HEK293T (cell line): ENCODE results near the gene BRF1.

Experiments used
- ARNT ChIP-seq: fragments of 450-650 bp; IDR thresholded peaks from 2 replicates; pipeline ENCODE4 v1.6.1; 2017; ENCODE audit warnings: mild to moderate bottlenecking
- FOXM1 ChIP-seq: fragments of 450-650 bp; IDR thresholded peaks from 2 replicates; pipeline ENCODE4 v1.6.1; 2017; ENCODE audit warnings: mild to moderate bottlenecking, borderline replicate concordance

DNA sequence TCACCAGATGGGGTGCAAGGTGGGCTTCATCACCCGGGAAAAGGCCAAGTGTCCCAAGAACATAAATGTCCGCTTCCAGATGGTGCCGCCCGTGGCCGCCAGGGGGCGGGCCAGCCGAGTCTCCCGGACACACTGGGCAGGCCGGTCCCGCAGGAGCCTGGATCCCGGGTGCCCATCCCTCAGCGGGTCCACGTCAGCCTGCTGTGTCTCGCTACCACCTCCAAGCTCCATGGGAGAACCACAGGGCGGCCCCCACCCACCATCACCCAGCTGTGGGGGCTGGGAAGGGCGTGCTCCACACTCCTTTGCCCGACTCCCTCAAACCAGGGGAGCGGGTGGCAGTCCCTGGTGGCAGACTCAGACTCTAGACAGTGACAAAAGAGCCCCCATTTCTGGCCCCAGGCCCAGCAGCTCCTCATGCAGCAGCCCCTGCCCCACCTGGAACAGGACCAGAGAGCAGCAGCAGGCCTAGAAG is 97.7 kb downstream of the BRF1 start:
- TF ChIP-seq FOXM1 (no peak), ARNT (no peak)
